IgD-negative memory B cell (primary cell): Measurements from ENCODE around the gene TRIM5. TPM values are rescaled to one million over a fixed set of nuclear protein-coding genes. Genes with fewer than 3 reads are reported as not detected.
"Not testable (repeated sequence)": the region's sequence is repeated elsewhere in the genome, so short reads cannot be mapped to it uniquely, and the experiment has no call there.

Experiments
- H3K27ac Mint-ChIP-seq, 3 donors: one replicate each; pipeline ENCODE4 v1.8.0; 2020 to 2022; ENCODE audit warnings: mild to moderate bottlenecking in 3 of 3, mixed read lengths in 3 of 3, moderate library complexity in 1 of 3
- H3K27me3 Mint-ChIP-seq: one replicate; pipeline ENCODE4 v1.8.0; 2021; ENCODE audit warnings: mixed read lengths
- H3K36me3 Mint-ChIP-seq: one replicate; pipeline ENCODE4 v1.8.0; 2020; ENCODE audit warnings: mild to moderate bottlenecking, mixed read lengths
- H3K4me1 Mint-ChIP-seq, 3 donors: one replicate each; pipeline ENCODE4 v1.8.0; 2020 to 2022; ENCODE audit warnings: mixed read lengths in 3 of 3, mild to moderate bottlenecking in 1 of 3
- H3K4me3 Mint-ChIP-seq, 4 donors: one replicate each; pipeline ENCODE4 v1.8.0; 2020 to 2022; ENCODE audit warnings: mild to moderate bottlenecking in 4 of 4, mixed read lengths in 4 of 4, moderate library complexity in 3 of 4
- H3K9me3 Mint-ChIP-seq, 3 donors: one replicate each; pipeline ENCODE4 v1.8.0; 2020 to 2021; ENCODE audit warnings: mixed read lengths in 3 of 3, mild to moderate bottlenecking in 1 of 3
- polyA plus RNA-seq: library from polyadenylated mRNA; unstranded; fragments of 300-500 nt; fragmentation: Illumina TruSeq; gene quantifications from one replicate; pipeline ENCODE4 v1.2.3, GENCODE V29; 2021

The TRIM5 gene
- polyA plus RNA-seq, 1 donor from 2014 or later: 4.5 TPM

DNA sequence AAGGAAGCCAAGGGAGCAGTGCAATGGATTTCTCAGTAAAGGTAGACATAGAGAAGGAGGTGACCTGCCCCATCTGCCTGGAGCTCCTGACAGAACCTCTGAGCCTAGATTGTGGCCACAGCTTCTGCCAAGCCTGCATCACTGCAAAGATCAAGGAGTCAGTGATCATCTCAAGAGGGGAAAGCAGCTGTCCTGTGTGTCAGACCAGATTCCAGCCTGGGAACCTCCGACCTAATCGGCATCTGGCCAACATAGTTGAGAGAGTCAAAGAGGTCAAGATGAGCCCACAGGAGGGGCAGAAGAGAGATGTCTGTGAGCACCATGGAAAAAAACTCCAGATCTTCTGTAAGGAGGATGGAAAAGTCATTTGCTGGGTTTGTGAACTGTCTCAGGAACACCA is 11.3 kb upstream of the TRIM5 start:
- Mint-ChIP-seq H3K27me3 (no peaks in the 10 kb centered on the region), H3K4me3 (peak overlapping the region in 1 of 4 donors; percentile 25), H3K36me3 (peaks cover 9% of the 10 kb centered on the region), H3K4me1 (peaks cover 35 to 48% (median 45%) of the 10 kb centered on the region in 3 donors), H3K9me3 (no peaks in the 10 kb centered on the region), H3K27ac (peak overlapping the region in 2 of 3 donors; percentile 36 to 75)

DNA sequence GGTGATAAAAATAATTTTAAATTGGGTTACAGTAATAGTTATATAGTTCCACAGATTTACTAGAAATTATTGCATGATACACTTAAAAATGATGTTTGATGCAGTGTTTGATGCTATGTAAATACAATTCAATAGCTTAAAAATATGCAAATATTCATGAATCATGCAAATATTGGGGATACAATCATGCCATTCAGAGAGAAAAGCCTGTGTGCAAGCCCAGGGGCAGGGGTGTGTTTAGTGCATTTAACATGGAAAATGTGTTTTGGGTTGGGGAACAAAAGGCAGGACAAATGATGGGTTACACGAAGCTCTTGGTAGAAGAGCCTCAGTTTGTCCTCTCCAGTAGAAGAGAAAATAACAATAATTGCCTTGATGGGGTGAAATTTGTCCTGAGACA is 10.7 kb upstream of the TRIM5 start:
- peak overlapping the region in 1 of 3 donors; percentile 36 for H3K27ac Mint-ChIP-seq
- H3K4me1 Mint-ChIP-seq: peaks cover 29 to 45% (median 44%) of the 10 kb centered on the region in 3 donors
- no peaks in the 10 kb centered on the region for H3K27me3 Mint-ChIP-seq
- peak overlapping the region in 1 of 4 donors; percentile 25 for H3K4me3 Mint-ChIP-seq
- H3K36me3 Mint-ChIP-seq: peaks cover 7% of the 10 kb centered on the region
- H3K9me3 Mint-ChIP-seq: no peaks in the 10 kb centered on the region

DNA sequence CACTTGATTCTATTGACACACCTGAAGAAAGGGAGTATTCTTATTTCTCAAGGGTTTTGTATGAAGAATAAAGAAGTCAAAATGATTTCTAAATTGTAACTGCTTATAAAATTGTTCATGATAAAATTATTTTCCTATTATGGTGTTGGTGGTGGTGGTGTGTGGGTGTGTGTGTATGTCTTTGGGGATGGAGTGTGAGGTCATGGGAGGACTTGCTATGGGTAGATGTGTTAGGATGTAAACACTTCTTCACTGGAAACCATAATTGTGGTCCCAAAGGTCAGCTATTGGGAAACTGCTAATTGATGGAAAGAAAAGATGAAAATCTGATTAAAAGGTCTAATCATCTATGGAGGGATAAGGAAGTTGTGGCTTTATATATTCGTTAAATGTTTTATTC is 9.8 kb upstream of the TRIM5 start:
- Mint-ChIP-seq H3K27me3 (no peaks in the 10 kb centered on the region), H3K36me3 (peaks cover 6% of the 10 kb centered on the region), H3K4me3 (peak overlapping the region; percentile 6 to 90 (median 76)), H3K27ac (peak overlapping the region; percentile 54 to 75 (median 75)), H3K4me1 (peaks cover 27 to 38% (median 37%) of the 10 kb centered on the region in 3 donors), H3K9me3 (no peaks in the 10 kb centered on the region)

DNA sequence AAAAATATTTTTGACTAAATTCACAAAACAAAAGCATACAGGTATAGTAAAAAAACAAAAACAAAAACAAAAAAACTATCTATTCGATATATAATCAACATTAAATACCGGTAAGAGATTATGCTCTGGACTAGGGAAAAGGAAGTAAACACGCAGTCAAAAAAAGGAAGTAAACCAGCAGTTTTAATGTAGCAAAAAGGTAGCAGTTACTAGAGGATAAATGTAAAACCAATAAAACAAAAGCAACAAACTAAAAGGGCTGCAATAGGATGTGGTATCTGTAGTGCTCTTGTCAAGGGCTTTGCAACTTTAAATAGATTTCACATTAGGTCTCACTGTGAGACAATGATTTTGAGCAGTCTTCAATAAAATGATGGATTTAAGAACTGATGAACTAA is 7.1 kb upstream of the TRIM5 start:
- peaks cover 35 to 48% (median 44%) of the 10 kb centered on the region in 3 donors for H3K4me1 Mint-ChIP-seq
- H3K36me3 Mint-ChIP-seq: peaks cover 6% of the 10 kb centered on the region
- H3K27ac Mint-ChIP-seq: peak overlapping the region; percentile 87 to 98 (median 98)
- H3K4me3 Mint-ChIP-seq: peak overlapping the region; percentile 90 to 100 (median 98)
- H3K9me3 Mint-ChIP-seq: no peaks in the 10 kb centered on the region
- H3K27me3 Mint-ChIP-seq: no peaks in the 10 kb centered on the region

DNA sequence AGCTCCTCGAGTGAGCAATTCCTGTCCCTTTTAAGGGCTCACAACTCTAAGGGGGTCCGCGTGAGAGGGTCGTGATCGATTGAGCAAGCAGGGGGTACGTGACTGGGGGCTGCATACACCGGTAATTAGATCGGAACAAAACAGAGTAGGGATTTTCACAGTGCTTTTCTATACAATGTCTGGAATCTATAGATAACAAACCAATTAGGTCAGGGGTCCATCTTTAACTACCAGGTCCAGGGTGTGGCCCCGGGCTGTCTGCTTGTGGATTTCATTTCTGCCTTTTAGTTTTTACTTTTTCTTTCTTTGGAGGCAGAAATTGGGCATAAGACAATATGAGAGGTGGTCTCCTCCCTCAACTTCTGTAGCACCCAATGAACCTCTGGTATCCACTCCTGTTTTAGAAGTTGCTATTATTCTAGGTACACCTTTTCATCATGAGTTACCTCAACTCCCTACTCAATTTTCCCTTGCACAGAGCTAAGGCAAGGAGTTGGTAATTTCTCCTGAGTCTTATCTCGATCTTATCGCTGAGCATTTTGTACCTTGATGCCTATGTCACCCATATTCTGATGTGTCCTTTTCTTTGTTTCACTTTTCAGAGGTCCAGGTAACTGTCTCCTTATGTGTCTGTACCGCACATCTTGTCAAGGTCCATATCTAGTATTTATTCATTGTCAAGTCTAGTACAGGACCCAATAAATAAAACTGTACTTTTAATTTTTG is 6.5 kb upstream of the TRIM5 start:
- peak overlapping the region; percentile 90 to 100 (median 98) for H3K4me3 Mint-ChIP-seq
- H3K27me3 Mint-ChIP-seq, H3K9me3 Mint-ChIP-seq, H3K36me3 Mint-ChIP-seq: not testable (repeated sequence)
- H3K27ac Mint-ChIP-seq: peak overlapping the region; percentile 87 to 98 (median 98)
- H3K4me1 Mint-ChIP-seq: peaks cover 35 to 47% (median 42%) of the 10 kb centered on the region in 3 donors

DNA sequence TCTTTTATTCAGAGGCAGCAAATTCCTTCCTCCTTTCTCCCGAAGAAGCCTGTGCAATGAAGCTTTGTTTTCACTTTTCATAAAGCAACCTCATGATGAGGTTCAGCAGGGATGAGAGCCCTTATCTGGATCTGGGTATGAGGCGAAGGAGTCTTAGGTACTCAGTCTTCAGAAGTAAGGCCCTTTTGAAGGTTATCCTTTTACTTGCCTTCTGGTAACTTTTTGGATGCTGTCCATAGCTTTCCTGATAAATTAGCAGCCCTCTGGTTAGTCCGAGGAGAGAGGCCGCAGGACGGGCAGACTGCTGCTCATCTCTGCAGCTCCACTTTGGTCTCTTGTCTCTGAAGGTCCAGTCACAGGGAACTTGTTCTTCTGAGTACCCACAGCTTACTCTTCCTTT is 5.9 kb upstream of the TRIM5 start:
- peaks cover 4% of the 10 kb centered on the region for H3K36me3 Mint-ChIP-seq
- no peaks in the 10 kb centered on the region for H3K9me3 Mint-ChIP-seq
- peak overlapping the region; percentile 90 to 100 (median 98) for H3K4me3 Mint-ChIP-seq
- no peaks in the 10 kb centered on the region for H3K27me3 Mint-ChIP-seq
- peak overlapping the region; percentile 87 to 98 (median 98) for H3K27ac Mint-ChIP-seq
- H3K4me1 Mint-ChIP-seq: peaks cover 38 to 42% (median 42%) of the 10 kb centered on the region in 3 donors

DNA sequence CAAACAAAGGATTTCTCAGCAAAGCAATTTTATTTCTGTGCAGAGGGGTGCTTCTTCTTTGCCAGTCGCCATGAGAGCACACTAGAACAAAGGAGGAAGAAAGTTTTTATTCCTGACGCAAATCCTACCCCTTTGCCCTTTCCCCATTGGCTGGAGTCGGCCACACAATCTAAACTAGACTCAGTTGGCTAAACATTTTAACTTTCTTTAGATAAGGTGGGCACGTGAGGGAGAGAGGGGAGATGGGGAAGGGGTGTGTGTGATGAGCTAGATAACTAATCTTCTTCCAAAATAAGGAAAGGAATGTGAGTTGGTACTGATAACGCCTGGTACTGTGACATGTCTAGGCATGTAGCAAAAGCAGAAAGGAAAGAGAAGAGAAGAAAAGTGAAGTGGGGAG is 5.3 kb upstream of the TRIM5 start:
- Mint-ChIP-seq H3K27me3 (no peaks in the 10 kb centered on the region), H3K4me3 (peak overlapping the region; percentile 90 to 100 (median 98)), H3K36me3 (peaks cover 4% of the 10 kb centered on the region), H3K27ac (peak overlapping the region; percentile 87 to 98 (median 98)), H3K4me1 (peaks cover 38 to 44% (median 43%) of the 10 kb centered on the region in 3 donors), H3K9me3 (no peaks in the 10 kb centered on the region)

DNA sequence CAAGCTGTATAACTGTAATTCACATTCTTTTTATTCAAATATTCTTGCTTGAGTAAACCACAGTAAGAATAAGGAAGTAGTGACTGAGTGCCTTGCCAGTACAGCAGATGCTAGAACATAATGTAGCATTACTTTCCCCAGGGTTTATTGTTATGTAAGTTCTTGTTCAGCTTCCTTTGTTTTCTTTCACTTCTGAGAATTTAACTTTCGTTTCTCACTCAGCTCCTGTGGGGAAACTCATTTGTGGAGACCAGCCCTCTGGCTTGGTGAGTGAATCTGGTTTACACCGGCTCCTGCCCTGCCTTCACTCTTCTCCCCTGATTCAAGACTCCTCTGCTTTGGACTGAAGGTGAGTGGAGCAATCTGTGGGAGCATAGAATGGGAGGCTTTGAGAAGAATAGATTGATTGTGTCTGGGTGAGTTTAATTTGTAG is 4.7 kb upstream of the TRIM5 start, which contains the start of gene TRIM22:
Gene TRIM22 (plus strand): TSS at position 240 of the 433 bp plus-strand sequence. CDS start 6,443 bp downstream, outside the sequence.
- Mint-ChIP-seq H3K27me3 (no peaks in the 10 kb centered on the region), H3K4me3 (peak within 1 kb of the TSS; percentile 90 to 100 (median 98)), H3K9me3 (no peaks in the 10 kb centered on the region), H3K27ac (peak within 1 kb of the TSS; percentile 87 to 98 (median 98)), H3K4me1 (peaks cover 38 to 43% (median 42%) of the 10 kb centered on the region in 3 donors), H3K36me3 (peaks cover 4% of the 10 kb centered on the region)

DNA sequence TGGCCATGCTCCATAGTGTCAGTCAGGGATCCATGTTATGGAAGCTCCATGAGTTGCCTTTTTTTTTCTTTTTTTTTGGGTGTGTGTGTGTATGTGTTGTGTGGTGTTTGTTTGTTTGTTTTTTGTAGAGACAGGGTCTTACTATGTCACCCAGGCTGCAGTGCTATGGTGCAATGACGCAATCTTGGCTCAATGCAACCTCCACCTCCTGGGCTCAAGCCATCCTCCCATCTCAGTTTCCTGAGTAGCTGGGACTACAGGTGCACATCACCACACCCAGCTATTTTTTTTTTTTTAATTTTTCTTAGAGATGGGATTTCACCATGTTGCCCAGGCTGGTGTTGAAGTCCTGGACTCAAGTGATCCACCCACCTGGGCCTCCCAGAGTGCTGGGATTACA is 3.6 kb upstream of the TRIM5 start:
- Mint-ChIP-seq H3K36me3 (peaks cover 4% of the 10 kb centered on the region), H3K27ac (peak overlapping the region in 2 of 3 donors; percentile 98)

DNA sequence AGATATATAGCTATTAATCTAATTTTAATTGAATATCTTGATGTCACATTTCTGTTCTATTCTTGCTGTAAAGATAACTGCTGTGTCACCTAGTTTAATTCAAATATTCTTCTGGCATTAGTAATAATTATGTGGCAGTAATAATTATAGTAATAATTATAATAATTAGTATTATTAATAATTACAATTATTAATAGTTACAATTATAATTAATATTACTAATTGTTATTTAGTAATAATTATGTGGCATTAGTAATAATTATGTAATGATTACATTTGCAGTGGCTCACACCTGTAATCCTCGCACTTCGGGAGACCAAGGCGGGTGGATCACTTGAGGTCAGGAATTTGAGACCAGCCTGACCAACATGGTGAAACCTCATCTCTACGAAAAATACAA is 1.6 kb upstream of the TRIM5 start:
- Mint-ChIP-seq H3K36me3 (peaks cover 1% of the 10 kb centered on the region), H3K9me3 (no peaks in the 10 kb centered on the region), H3K27ac (no peak overlapping the region), H3K27me3 (no peaks in the 10 kb centered on the region), H3K4me1 (peaks cover 36 to 39% (median 38%) of the 10 kb centered on the region in 3 donors), H3K4me3 (no peak overlapping the region)

More for the DNA sequence above, 3.6 kb upstream of the TRIM5 start:
- no peaks in the 10 kb centered on the region for H3K27me3 Mint-ChIP-seq
- H3K4me3 Mint-ChIP-seq: peak overlapping the region in 3 of 4 donors; percentile 27 to 61 (median 53)
- H3K9me3 Mint-ChIP-seq: no peaks in the 10 kb centered on the region
- H3K4me1 Mint-ChIP-seq: peaks cover 41 to 43% (median 41%) of the 10 kb centered on the region in 3 donors

DNA sequence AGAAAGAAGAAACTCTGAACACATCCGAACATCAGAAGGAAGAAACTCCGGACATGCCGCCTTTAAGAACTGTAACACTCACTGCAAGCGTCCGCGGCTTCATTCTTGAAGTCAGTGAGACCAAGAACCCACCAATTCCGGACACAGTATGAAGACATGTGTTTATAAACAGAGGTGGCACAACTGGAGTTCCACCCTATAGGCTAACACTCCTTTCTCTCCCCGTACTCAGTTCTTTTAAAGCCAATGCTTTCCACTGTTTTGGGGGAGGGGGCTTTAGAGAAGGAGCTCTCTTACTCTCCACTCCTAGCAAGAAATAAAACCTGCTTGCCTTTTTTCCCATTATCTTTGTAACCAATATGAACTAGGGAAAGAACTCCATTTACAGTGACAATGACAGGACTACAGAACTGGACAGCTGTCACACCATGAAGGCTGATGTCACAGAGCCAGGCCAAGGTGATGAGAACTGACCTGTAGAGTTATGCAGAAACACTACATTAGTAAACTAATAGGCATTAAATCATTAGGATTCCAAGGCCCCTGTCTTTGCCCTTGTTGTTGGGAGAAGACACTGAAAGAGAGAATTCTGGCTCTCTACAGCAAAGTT is 733 bp downstream of the TRIM5 start:
- H3K27me3 Mint-ChIP-seq: no peaks in the 10 kb centered on the region
- H3K9me3 Mint-ChIP-seq: no peaks in the 10 kb centered on the region
- H3K36me3 Mint-ChIP-seq: peaks cover 1% of the 10 kb centered on the region
- peaks cover 38 to 45% (median 45%) of the 10 kb centered on the region in 3 donors for H3K4me1 Mint-ChIP-seq
- H3K4me3 Mint-ChIP-seq: peak overlapping the region; percentile 89 to 97 (median 94)
- peak overlapping the region; percentile 93 to 98 (median 95) for H3K27ac Mint-ChIP-seq

DNA sequence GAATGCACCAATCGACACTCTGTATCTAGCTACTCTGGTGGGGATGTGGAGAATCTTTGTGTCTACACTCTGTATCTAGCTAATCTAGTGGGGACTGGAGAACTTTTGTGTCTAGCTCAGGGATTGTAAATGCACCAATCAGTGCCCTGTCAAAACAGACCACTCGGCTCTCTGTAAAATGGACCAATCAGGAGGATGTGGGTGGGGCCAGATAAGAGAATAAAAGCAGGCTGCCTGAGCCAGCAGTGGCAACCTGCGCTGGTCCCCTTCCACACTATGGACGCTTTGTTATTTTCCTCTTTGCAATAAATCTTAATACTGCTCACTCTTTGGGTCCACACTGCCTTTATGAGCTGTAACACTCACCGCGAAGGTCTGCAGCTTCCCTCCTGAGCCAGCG is 1.3 kb downstream of the TRIM5 start:
- not testable (repeated sequence) for H3K27me3 Mint-ChIP-seq, H3K9me3 Mint-ChIP-seq, H3K36me3 Mint-ChIP-seq
- peak overlapping the region; percentile 89 to 97 (median 94) for H3K4me3 Mint-ChIP-seq
- H3K27ac Mint-ChIP-seq: peak overlapping the region; percentile 93 to 98 (median 95)
- peaks cover 35 to 47% (median 43%) of the 10 kb centered on the region in 3 donors for H3K4me1 Mint-ChIP-seq

DNA sequence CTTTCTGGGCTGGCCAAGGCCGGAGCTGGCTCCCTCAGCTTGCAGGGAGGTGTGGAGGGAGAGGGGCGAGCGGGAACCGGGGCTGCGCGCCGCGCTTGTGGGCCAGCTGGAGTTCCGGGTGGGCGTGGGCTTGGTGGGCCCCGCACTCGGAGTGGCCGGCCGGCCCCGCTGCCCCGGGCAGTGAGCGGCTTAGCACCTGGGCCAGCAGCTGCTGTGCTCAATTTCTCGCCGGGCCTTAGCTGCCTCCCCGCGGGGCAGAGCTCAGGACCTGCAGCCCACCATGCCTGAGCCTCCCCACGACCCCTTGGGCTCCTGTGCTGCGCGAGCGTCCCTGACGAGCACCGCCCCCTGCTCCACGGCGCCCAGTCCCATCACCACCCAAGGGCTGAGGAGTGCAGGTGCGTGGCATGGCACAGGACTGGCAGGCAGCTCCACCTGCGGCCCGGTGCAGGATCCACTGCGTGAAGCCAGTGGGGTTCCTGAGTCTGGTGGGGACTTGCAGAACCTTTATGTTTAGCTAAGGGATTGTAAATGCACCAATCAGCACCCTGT is 1.9 kb downstream of the TRIM5 start:
- H3K27ac Mint-ChIP-seq: peak overlapping the region in 1 of 3 donors; percentile 95
- peaks cover 29 to 46% (median 42%) of the 10 kb centered on the region in 3 donors for H3K4me1 Mint-ChIP-seq
- H3K4me3 Mint-ChIP-seq: peak overlapping the region in 2 of 4 donors; percentile 93 to 97
- H3K36me3 Mint-ChIP-seq, H3K27me3 Mint-ChIP-seq, H3K9me3 Mint-ChIP-seq: not testable (repeated sequence)

DNA sequence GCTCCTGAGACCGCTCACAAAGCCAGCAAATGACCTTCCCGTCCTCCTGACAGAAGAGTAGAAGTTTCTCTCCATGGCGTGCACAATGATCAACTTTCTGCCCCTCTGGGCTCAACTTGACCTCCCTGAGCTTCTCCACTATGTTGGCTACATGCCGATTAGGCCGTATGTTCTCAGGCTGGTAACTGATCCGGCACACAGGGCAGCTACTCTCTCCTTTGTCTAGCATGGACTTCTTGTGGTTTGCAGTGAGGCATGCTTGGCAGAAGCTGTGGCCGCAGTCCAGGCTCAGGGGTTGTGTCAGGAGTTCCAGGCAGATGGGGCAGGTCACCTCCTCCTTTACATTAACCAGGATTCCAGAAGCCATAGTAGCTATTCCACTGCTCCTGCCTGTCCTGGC is 5.1 kb downstream of the TRIM5 start:
- no peaks in the 10 kb centered on the region for H3K27me3 Mint-ChIP-seq
- peaks cover 19 to 30% (median 29%) of the 10 kb centered on the region in 3 donors for H3K4me1 Mint-ChIP-seq
- H3K36me3 Mint-ChIP-seq: peaks cover 7% of the 10 kb centered on the region
- H3K9me3 Mint-ChIP-seq: no peaks in the 10 kb centered on the region
- H3K4me3 Mint-ChIP-seq: no peak overlapping the region
- peak overlapping the region in 1 of 3 donors; percentile 39 for H3K27ac Mint-ChIP-seq

DNA sequence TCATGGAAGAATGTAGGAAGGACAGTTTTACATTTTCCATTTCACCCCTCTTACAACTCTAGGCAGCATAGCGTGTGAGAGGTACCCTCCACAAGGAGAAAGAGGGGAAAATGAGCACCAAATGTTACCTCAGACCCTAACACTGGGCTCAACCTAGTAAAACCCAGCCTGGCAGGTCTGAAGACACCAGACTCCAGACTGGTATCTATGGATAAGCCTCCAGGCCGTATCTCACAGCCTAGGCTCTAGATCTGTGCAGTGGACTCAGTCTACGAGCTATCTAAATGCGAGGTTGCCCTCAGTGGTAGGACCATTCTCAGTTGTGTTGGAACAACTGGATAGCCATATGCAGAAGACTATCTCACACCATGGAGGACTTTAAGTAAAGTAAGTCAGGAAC is 10.5 kb downstream of the TRIM5 start:
- Mint-ChIP-seq H3K4me1 (peaks cover 4 to 12% (median 4%) of the 10 kb centered on the region in 3 donors), H3K27me3 (no peaks in the 10 kb centered on the region), H3K36me3 (peaks cover 6% of the 10 kb centered on the region), H3K4me3 (no peak overlapping the region), H3K9me3 (no peaks in the 10 kb centered on the region), H3K27ac (no peak overlapping the region)
